Measurements from ENCODE around the gene BPIFB1.

The BPIFB1 gene

DNA sequence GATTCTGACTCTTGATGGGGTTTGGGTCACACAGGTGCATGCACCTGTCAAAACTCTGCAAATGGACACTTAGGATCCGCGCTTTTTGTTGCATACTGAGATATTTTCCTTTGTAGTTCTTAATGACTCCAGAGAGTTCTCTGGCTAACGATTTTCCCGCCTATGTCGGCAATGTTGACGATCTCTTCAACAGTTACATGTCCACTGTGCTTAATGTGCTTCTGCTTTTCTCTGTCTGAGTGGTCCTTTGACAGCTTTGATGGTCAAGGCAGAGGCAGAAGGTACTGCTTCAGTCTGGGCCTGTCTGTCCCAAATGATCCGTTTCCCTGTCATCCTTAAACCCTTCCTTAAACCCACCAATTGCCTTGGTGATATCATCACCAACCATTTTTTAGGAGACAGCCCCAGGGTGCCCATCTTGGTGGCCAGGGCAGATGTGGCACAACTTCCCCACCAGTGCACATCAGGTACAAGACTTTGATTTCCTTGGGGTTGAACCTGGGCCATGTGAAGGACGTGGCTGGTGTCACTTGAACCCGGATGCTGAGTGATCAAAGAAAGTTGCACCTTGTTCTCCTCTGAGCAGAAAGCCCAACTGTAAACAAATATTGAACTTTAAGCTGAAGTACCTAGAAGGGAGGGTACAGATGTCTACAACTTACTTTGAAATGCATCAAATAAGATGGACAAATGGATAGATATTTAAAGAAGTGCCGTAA, 10.7 kb upstream of the BPIFB1 start:
- no peak for DNase-seq (ENCODE audit: low read depth in 4 of 4, low spot score in 1 of 4)

DNA sequence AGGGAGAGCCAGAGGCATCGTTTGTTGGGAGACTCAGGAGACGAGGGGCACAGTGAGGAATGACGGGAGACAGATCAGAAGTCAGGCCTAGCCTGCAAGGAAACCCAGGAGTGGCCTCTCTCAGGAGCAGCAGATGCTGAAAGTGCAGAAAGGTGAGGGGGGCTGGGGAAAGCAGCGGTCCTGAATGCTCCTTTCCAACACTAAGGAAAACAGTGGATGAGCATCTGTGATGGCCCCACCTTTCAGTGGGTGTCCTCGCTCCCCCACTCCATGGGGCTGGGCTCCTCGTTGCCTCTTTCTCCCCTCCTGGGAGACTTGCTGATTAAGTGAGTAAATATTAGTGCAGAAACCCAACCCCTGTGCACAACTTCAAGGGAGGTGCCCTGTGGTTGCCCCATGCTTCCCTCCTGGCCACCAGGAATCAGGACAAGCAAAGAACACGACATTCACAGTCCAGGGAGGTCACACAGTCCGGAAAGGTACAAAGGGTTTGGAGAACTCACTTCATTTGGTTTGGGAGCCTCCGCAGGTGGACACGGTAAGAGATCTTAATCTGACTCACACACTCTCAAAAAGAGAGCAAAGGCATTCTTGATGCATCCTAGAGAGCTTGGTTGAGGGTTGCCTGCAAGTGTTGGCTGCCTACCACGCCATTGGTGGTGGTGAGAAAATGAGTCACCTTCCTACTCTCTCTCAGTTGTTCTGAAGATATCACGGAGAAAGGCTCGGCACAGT, 9.7 kb upstream of the BPIFB1 start:
- no peak for DNase-seq (ENCODE audit: low read depth in 4 of 4, low spot score in 1 of 4)

DNA sequence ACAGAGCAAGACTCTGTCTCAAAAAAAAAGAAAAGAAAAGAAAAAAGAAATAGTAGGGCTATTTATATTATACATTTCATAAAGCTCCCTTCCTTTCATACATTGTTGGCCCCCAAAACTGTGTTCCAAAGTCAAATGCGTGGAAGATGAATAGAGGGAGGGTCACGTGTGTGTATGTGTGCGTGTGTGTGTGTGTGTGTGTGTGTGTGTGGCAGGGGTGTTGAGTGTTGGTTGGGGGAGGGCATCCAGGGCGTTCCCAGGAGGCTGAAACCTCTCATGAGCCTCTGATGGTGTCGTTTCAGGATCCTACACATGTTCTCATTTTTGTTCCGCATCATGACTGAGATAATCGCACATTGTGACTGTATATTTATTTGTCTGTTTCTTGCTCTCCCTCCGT, 7.8 kb upstream of the BPIFB1 start:
- no peak for DNase-seq (ENCODE audit: low read depth in 4 of 4, low spot score in 1 of 4)

GRCh38 chr20:33275871-33276270, 7.1 kb upstream of the BPIFB1 start:
- DNase-seq (ENCODE audit: low read depth in 4 of 4, low spot score in 1 of 4) = no peak

DNA sequence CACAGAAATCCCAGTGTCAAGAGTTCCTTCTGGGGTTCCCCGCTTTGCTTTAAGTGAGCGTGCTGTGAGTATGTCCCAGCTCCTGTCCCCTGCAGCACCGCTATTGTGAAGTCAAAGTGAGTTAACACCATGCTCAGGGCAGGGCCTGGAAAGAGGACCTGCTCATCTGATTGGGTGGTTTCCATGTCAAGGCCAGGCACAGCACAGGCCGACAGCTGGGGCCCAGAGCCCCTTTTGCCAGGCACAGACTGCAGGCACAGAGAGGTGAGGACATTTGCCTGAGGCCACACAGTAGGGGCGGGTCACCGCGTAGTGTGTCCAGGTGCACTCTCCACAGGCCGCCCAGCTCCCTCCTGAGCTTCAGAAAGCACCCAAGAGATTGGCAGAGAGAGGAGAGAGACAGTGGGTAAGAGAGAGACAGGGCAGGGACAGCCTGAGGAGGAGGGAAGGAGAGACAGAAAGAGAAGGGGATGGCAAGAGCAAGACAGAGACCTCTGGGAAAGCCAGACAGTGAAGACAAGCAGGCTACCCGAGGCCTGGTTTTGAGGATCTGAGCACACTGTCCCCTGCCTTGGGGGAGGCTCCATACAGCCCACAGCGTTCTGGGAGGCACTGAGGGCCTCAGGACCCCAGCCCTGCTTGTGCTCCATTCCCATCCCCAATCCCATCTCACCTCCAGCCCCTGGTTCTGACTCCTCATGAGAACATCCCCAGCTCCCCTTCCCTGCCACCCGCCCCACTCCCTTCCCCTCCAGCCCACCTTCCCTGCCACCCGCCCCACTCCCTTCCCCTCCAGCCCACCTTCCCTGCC, 6.5 kb upstream of the BPIFB1 start:
- no peak for DNase-seq (ENCODE audit: low read depth in 4 of 4, low spot score in 1 of 4)

GRCh38 chr20:33277471-33278441, 5.3 kb upstream of the BPIFB1 start:
- DNase-seq (ENCODE audit: low read depth in 4 of 4, low spot score in 1 of 4) = no peak

DNA sequence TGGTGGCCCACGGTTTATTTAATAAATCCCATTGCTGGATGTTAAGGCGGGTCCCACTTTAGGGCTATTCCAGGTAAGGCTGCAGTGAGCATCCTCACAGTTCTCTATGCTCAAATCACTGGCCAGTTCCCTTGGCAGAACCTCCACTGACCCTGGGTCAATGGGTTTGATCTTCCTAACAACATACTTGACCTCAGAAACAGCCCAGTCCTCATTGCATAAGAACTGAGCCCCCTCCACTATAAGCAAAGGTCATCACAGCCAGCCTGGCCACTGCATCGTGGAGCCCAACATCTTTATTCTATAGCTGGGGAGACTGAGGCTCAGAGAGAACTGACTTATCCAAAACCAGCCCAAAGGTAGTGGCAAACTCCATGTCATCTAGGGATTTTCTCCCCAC, 4.3 kb upstream of the BPIFB1 start:
- no peak for DNase-seq (ENCODE audit: low read depth in 4 of 4, low spot score in 1 of 4)

DNA sequence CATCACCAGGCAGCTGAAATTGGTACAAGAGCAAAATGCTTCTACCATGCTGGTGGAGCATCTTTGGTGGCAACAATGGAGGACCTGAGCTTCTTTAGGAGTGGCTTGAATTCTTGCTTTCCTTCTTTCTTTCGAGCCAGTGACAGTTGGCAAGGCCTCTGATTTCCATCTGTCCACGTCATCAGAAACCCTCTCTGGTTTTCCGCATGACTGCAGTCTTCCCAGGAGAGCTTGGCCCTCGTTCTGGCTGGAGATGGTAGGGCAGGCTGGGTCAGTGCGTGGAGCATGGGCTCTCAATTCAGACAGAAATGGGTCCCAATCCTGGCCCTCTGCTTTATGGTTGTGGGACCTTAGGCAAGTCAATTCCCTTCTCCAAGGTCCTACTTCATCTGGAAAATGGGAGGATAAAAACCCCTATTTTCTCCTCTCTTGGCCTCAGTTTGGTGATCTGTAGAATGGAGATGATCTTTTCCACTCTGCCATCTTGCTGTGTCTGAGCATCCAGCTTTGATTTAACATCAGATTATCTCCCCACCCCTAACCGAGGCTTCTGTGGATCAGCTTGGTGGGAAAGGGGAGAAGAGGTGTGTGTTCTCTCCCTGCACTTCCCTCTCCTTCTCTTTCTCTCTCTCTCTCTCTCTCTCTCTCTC, 3.6 kb upstream of the BPIFB1 start:
- no peak for DNase-seq (ENCODE audit: low read depth in 4 of 4, low spot score in 1 of 4)

GRCh38 chr20:33280000-33280680, 2.9 kb upstream of the BPIFB1 start:
- no peak for DNase-seq (ENCODE audit: low read depth in 4 of 4, low spot score in 1 of 4)

GRCh38 chr20:33280775-33281174, 2.2 kb upstream of the BPIFB1 start:
- DNase-seq (ENCODE audit: low read depth in 4 of 4, low spot score in 1 of 4) = no peak

- no peak for DNase-seq (ENCODE audit: low read depth in 4 of 4, low spot score in 1 of 4)
Observed at GRCh38 chr20:33281550-33282146, 1.4 kb upstream of the BPIFB1 start.

GRCh38 chr20:33282196-33282934, 649 bp upstream of the BPIFB1 start:
- no peak for DNase-seq (ENCODE audit: low read depth in 4 of 4, low spot score in 1 of 4)

DNA sequence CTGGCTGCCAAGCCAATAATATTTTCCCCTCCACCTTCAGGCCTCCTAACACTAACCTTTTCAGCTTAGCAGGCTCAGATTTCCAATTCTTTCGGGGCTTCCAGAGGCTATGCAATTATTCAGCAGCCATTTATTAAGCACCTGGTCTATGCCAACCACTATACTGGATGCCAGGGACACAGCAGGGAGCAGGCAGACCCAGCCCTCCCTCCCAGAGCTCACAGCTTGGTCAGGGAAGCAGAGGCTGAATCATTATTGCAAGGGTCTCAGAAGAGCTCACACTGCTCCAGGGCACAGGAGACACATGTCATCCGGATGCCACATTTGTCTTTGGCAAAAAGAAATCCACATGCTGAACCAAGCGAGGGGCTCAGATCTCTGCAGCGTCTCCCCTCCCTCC, 1.3 kb downstream of the BPIFB1 start:
- DNase-seq (ENCODE audit: low read depth in 4 of 4, low spot score in 1 of 4) = no peak

DNA sequence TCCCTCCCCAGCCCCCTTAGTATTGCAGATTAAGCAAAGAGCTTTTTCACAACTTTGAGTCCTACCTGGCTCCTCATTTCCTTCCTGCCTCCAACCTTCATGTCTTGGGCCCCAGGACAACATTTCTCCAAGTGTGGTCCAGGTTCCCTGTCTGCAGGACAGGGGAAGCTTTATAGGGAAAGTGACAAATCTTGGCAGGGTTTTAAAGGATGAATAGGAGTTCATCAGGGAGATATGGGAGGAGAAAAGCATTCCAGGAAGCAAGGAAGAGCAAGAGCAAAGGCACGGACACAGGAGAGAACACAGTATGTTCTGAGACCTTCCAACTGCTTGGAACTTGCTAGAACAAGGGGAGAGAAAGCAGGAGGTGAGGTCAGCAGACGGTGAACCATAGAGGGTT, 1.9 kb downstream of the BPIFB1 start:
- no peak for DNase-seq (ENCODE audit: low read depth in 4 of 4, low spot score in 1 of 4)

GRCh38 chr20:33285861-33286495, 3.0 kb downstream of the BPIFB1 start:
- no peak for DNase-seq (ENCODE audit: low read depth in 4 of 4, low spot score in 1 of 4)

- DNase-seq (ENCODE audit: low read depth in 4 of 4, low spot score in 1 of 4) = no peak
Observed at GRCh38 chr20:33287884-33288283, 4.9 kb downstream of the BPIFB1 start.

GRCh38 chr20:33290852-33291251, 7.8 kb downstream of the BPIFB1 start:
- no peak for DNase-seq (ENCODE audit: low read depth in 4 of 4, low spot score in 1 of 4)

GRCh38 chr20:33291416-33291815, 8.4 kb downstream of the BPIFB1 start:
- DNase-seq (ENCODE audit: low read depth in 4 of 4, low spot score in 1 of 4) = no peak

Data from stimulated activated CD4-positive, alpha-beta T cell treated with anti-CD3 and anti-CD28 coated beads, Interleukin-1b, Interleukin-23, amount 100 ng/mL, for 24 hours (primary cell).